HAP-1 (cell line): Measurements from ENCODE around the gene PKMYT1.
A peak's percentile ranks its signal among the peaks of the same experiment; 100 is the strongest.

Experiments
- DNase-seq, 2 experiments: peaks; one replicate each; pipeline ENCODE4 v3.0.0-alpha.2; 2016 to 2020; ENCODE audit warnings: low spot score in 2 of 2
- H3K27me3 ChIP-seq: fragments of 250-450 bp; sonication (Bioruptor Pico); 2 replicates; pipeline ENCODE4 v1.5.1; 2020; ENCODE audit warnings: low read depth, mild to moderate bottlenecking, moderate library complexity
- H3K36me3 ChIP-seq: fragments of 250-450 bp; sonication (Bioruptor Pico); replicated peaks from 2 replicates; pipeline ENCODE4 v1.5.1; 2020; ENCODE audit warnings: mild to moderate bottlenecking
- H3K4me1 ChIP-seq: fragments of 250-450 bp; sonication (Bioruptor Pico); 2 replicates; pipeline ENCODE4 v1.5.1; 2020; ENCODE audit warnings: mild to moderate bottlenecking
- H3K4me3 ChIP-seq: fragments of 250-450 bp; sonication (Bioruptor Pico); 2 replicates; pipeline ENCODE4 v1.5.1; 2020; ENCODE audit warnings: mild to moderate bottlenecking, moderate library complexity
- H3K9me3 ChIP-seq: fragments of 250-450 bp; sonication (Bioruptor Pico); 2 replicates; pipeline ENCODE4 v1.5.1; 2020; ENCODE audit warnings: mild to moderate bottlenecking, moderate library complexity
- in situ Hi-C: fragments of 300-500 bp; cut with MboI; formaldehyde crosslinking; loops from 3 replicates; pipeline ENCODE4 v1.14.3; 2020; ENCODE audit warnings: low sequenced_read_pairs, inconsistent platforms, mixed read lengths

The PKMYT1 gene

GRCh38 chr16:2980227-2981176 is at the start of gene PKMYT1:
TSS of gene PKMYT1 (minus strand) at chr16:2980446. CDS start at chr16:2979657, 789 bp downstream.
- Histone ChIP-seq H3K27me3 (no peaks in the 10 kb centered on the region), H3K36me3 (peaks cover 39% of the 10 kb centered on the region), H3K9me3 (no peaks in the 10 kb centered on the region), H3K4me3 (peak within 1 kb of the TSS; percentile 78), H3K4me1 (peaks cover 37% of the 10 kb centered on the region)
- DNase-seq, result peak; percentile 84 to 95
- in situ Hi-C loops, result no loop called here

- in situ Hi-C loops, result no loop called here
- Histone ChIP-seq H3K27me3 (peaks cover 52% of the 10 kb centered on the region), H3K4me1 (peaks cover 3% of the 10 kb centered on the region; the same call in 1 of the 2 replicates), H3K9me3 (no peaks in the 10 kb centered on the region; the same call in 1 of the 2 replicates), H3K36me3 (peaks cover 19% of the 10 kb centered on the region), H3K4me3 (no peak overlapping the region)
- DNase-seq, result peak in 1 of 2 experiments; percentile 46
These were observed 49.4 kb upstream of the PKMYT1 start for GRCh38 chr16:3029491-3030221.

- H3K4me3 ChIP-seq, result no peak overlapping the region
- peaks cover 44% of the 10 kb centered on the region for H3K27me3 ChIP-seq
- peaks cover 3% of the 10 kb centered on the region; the same call in 1 of the 2 replicates for H3K4me1 ChIP-seq
- peaks cover 19% of the 10 kb centered on the region for H3K36me3 ChIP-seq
- H3K9me3 ChIP-seq, result no peaks in the 10 kb centered on the region; the same call in 1 of the 2 replicates
- DNase-seq, result no peak
- in situ Hi-C loops, result no loop called here
These were observed 48.6 kb upstream of the PKMYT1 start for GRCh38 chr16:3028716-3029319.

GRCh38 chr16:3027983-3028715 is 47.9 kb upstream of the PKMYT1 start:
- no peak overlapping the region for H3K4me3 ChIP-seq

GRCh38 chr16:3027489-3027795 is 47.2 kb upstream of the PKMYT1 start:
- H3K4me3 ChIP-seq, result no peak overlapping the region
- in situ Hi-C loops, result no loop called here
- H3K36me3 ChIP-seq, result peaks cover 19% of the 10 kb centered on the region
- H3K4me1 ChIP-seq, result peaks cover 15% of the 10 kb centered on the region
- DNase-seq, result no peak
- H3K27me3 ChIP-seq, result peaks cover 30% of the 10 kb centered on the region
- H3K9me3 ChIP-seq, result no peaks in the 10 kb centered on the region; the same call in 1 of the 2 replicates

More at GRCh38 chr16:3027983-3028715, 47.9 kb upstream of the PKMYT1 start:
- Histone ChIP-seq H3K36me3 (peaks cover 19% of the 10 kb centered on the region), H3K4me1 (peaks cover 8% of the 10 kb centered on the region), H3K9me3 (no peaks in the 10 kb centered on the region; the same call in 1 of the 2 replicates), H3K27me3 (peaks cover 37% of the 10 kb centered on the region)
- DNase-seq, result peak; percentile 77 to 93
- in situ Hi-C loops, result no loop called here

- no peak overlapping the region for H3K4me3 ChIP-seq
- in situ Hi-C loops, result no loop called here
- H3K27me3 ChIP-seq, result peaks cover 24% of the 10 kb centered on the region
- peaks cover 21% of the 10 kb centered on the region for H3K4me1 ChIP-seq
- H3K36me3 ChIP-seq, result peaks cover 22% of the 10 kb centered on the region
- DNase-seq, result no peak
- H3K9me3 ChIP-seq, result no peaks in the 10 kb centered on the region; the same call in 1 of the 2 replicates
These were observed 46.6 kb upstream of the PKMYT1 start for GRCh38 chr16:3026609-3027488.

- Histone ChIP-seq H3K4me1 (peaks cover 25% of the 10 kb centered on the region), H3K9me3 (no peaks in the 10 kb centered on the region), H3K27me3 (peaks cover 23% of the 10 kb centered on the region), H3K36me3 (peaks cover 26% of the 10 kb centered on the region), H3K4me3 (no peak overlapping the region)
- in situ Hi-C loops, result no loop called here
- DNase-seq, result no peak
These were observed 45.7 kb upstream of the PKMYT1 start for GRCh38 chr16:3026003-3026378.

GRCh38 chr16:3025032-3026002 is 45.1 kb upstream of the PKMYT1 start:
- DNase-seq, result no peak
- Histone ChIP-seq H3K4me3 (no peak overlapping the region), H3K9me3 (no peaks in the 10 kb centered on the region), H3K36me3 (peaks cover 26% of the 10 kb centered on the region), H3K27me3 (peaks cover 18% of the 10 kb centered on the region), H3K4me1 (peaks cover 25% of the 10 kb centered on the region)
- in situ Hi-C loops, result no loop called here

GRCh38 chr16:3023669-3024478 is 43.6 kb upstream of the PKMYT1 start, which contains the start of the genes HCFC1R1 and THOC6:
TSS of gene HCFC1R1 (minus strand) at chr16:3023942. CDS start at chr16:3023941, 1 bp downstream.
TSS of gene THOC6 (plus strand) at chr16:3024035. CDS start at chr16:3024327, 292 bp downstream.
- peaks cover 26% of the 10 kb centered on the region for H3K36me3 ChIP-seq
- peak; percentile 97 to 98 for DNase-seq
- H3K4me1 ChIP-seq, result peaks cover 25% of the 10 kb centered on the region
- peaks cover 4% of the 10 kb centered on the region for H3K27me3 ChIP-seq
- in situ Hi-C loops, result loop anchor here (5.0 kb wide), 1 partner anchor 52 kb away; no protein-coding TSS in a partner anchor
- H3K9me3 ChIP-seq, result no peaks in the 10 kb centered on the region
- peak within 1 kb of the TSS; percentile 90 for H3K4me3 ChIP-seq

GRCh38 chr16:3023415-3023668 is 43.1 kb upstream of the PKMYT1 start:
- no peak for DNase-seq
- no peaks in the 10 kb centered on the region for H3K9me3 ChIP-seq
- no peaks in the 10 kb centered on the region for H3K27me3 ChIP-seq
- in situ Hi-C loops, result loop anchor here (5.0 kb wide), 1 partner anchor 51 kb away; no protein-coding TSS in a partner anchor
- H3K4me1 ChIP-seq, result peaks cover 25% of the 10 kb centered on the region
- H3K36me3 ChIP-seq, result peaks cover 26% of the 10 kb centered on the region
- H3K4me3 ChIP-seq, result peak overlapping the region; percentile 90
